ENCODE measurements around the gene THRAP3. TPM values are rescaled to one million over a fixed set of nuclear protein-coding genes. Genes with fewer than 3 reads are reported as not detected.

THRAP3 gene
- total RNA-seq, 1 experiment from 2014 or later, result 143 TPM

Other genes starting within 250 kb of the THRAP3 start
- 1.1 TPM in 1 of 2 replicates, not detected in the other for gene TEKT2, start 140.3 kb upstream of the THRAP3 start, total RNA-seq (2021)
- 30.0 and 43.1 TPM in 2 replicates for gene ADPRS, start 135.6 kb upstream of the THRAP3 start, total RNA-seq (2021)
- 0.20 and 0.28 TPM in 2 replicates for gene COL8A2, start 99.2 kb upstream of the THRAP3 start, total RNA-seq (2021)
- gene TRAPPC3, start 75.0 kb upstream of the THRAP3 start, total RNA-seq (2021), result 112 and 116 TPM in 2 replicates
- 150 and 173 TPM in 2 replicates for gene MAP7D1, start 68.3 kb upstream of the THRAP3 start, total RNA-seq (2021)
- gene SH3D21, start 81.9 kb downstream of the THRAP3 start, total RNA-seq (2021), result 18.3 and 25.9 TPM in 2 replicates
- 12.4 and 20.5 TPM in 2 replicates for gene EVA1B, start 99.2 kb downstream of the THRAP3 start, total RNA-seq (2021)
- gene STK40, start 161.5 kb downstream of the THRAP3 start, total RNA-seq (2021), result 42.9 and 59.2 TPM in 2 replicates
- 33.4 and 39.7 TPM in 2 replicates for gene LSM10, start 173.5 kb downstream of the THRAP3 start, total RNA-seq (2021)
- gene OSCP1, start 226.0 kb downstream of the THRAP3 start, total RNA-seq (2021), result 21.6 and 25.7 TPM in 2 replicates
- gene MRPS15, start 239.9 kb downstream of the THRAP3 start, total RNA-seq (2021), result 138 and 200 TPM in 2 replicates